Stomach (tissue), 9 donors: ENCODE results near the gene KRT85. TPM values are rescaled to one million over a fixed set of nuclear protein-coding genes. Genes with fewer than 3 reads are reported as not detected.

Source experiments
- DNase-seq, 2 donors: peaks; one replicate each; pipeline versions ENCODE4 v3.0.0 to v3.0.0-alpha.2; 2013 to 2019
- H3K27ac ChIP-seq, 5 donors: fragments of 200-600 bp in 4 of 5; sonication (generic) in 4 of 5; one replicate each; pipeline ENCODE4 v1.5.1; 2013 to 2019; ENCODE audit warnings: mild to moderate bottlenecking in 1 of 5, moderate library complexity in 1 of 5
- H3K27me3 ChIP-seq, 3 donors: fragments of 200-600 bp; sonication (generic); one replicate each; pipeline ENCODE4 v1.5.1; 2017 to 2019; ENCODE audit warnings: mixed run types in 1 of 3
- H3K36me3 ChIP-seq, 4 donors: fragments of 200-600 bp; sonication (generic); 1 replicate in 3 of 4; 2 replicates in 1 of 4; pipeline ENCODE4 v1.5.1; 2016 to 2019
- H3K4me1 ChIP-seq, 4 donors: fragments of 200-600 bp; sonication (generic); one replicate each; pipeline ENCODE4 v1.5.1; 2016 to 2019
- H3K4me3 ChIP-seq, 4 donors: fragments of 200-600 bp; sonication (generic) in 3 of 4; one replicate each; pipeline ENCODE4 v1.5.1; 2016 to 2019; ENCODE audit warnings: mild to moderate bottlenecking in 1 of 4
- H3K9me3 ChIP-seq, 4 donors: fragments of 200-600 bp; sonication (generic); one replicate each; pipeline ENCODE4 v1.5.1; 2016 to 2019
- EP300 ChIP-seq: sonication (generic); formaldehyde crosslinking; IDR thresholded peaks from one replicate; pipeline ENCODE4 v1.6.1; 2017; ENCODE audit warnings: antibody characterized with exemption
- POLR2A ChIP-seq, 4 donors: fragments of 450-650 bp; IDR thresholded peaks; one replicate each; pipeline ENCODE4 v1.6.1; 2016; ENCODE audit warnings: antibody characterized with exemption in 4 of 4, control low read depth in 2 of 4, mild to moderate bottlenecking in 1 of 4, moderate library complexity in 1 of 4
- POLR2AphosphoS5 ChIP-seq, 3 donors: sonication (generic); formaldehyde crosslinking; IDR thresholded peaks; one replicate each; pipeline ENCODE4 v1.6.1; 2016; ENCODE audit warnings: antibody characterized with exemption in 3 of 3
- WGBS, 5 donors: extraction: QIAGEN DNeasy Blood & Tissue Kit in 3 of 5; methylation state at CpG; one replicate each; pipeline versions ENCODE4 v1.1.5 to v1.1.7; 2013 to 2018; 5-methylcytosine and 5-hydroxymethylcytosine counted together
- intact Hi-C: fragments of 100-400 bp; cut with DNase I; formaldehyde crosslinking; loops from one replicate; pipeline ENCODE4 v1.15.1; 2023; ENCODE audit warnings: low total_unique reads
- polyA plus RNA-seq, 3 donors: library from polyadenylated mRNA; stranded (reverse); fragments of 200-250 nt; gene quantifications; one replicate each; pipeline ENCODE4 v1.2.3, GENCODE V29; 2013
- total RNA-seq, 5 donors: library from RNA; depleted of rRNA; stranded (reverse); fragments of >200 nt; gene quantifications; one replicate each; pipeline versions ENCODE4 v1.1.0 to v1.2.3, GENCODE V29; 2014 to 2016
- TF ChIP-seq, protein P1 (sequence below), 7 experiments: fragments of 450-650 bp in 4 of 7; fragments of 200-600 bp in 3 of 7; sonication (generic) in 3 of 7; IDR thresholded peaks; one replicate each; pipeline ENCODE4 v1.5.1; 2016 to 2019; ENCODE audit warnings: antibody characterized with exemption in 7 of 7, control low read depth in 2 of 7, mild to moderate bottlenecking in 1 of 7
- donor health status: healthy with polysubstance abuse.
- donor health status: Bipolar disorder and iron deficiency.
- donor health status: healthy.

KRT85 gene
- total and polyA plus RNA-seq, 8 donors = not detected

GRCh38 chr12:52360106-52360662, 7.1 kb downstream of the KRT85 start:
- DNase-seq = no peak
- H3K9me3 ChIP-seq = no peaks in the 10 kb centered on the region
- intact Hi-C loops = no loop called here
- peaks cover 0 to 12% (median 4%) of the 10 kb centered on the region in 3 donors for H3K27me3 ChIP-seq
- WGBS, 5 donors = 83 to 93% (median 88%) methylated on average over 7 of the region's 7 CpGs
- H3K4me1 ChIP-seq = no peaks in the 10 kb centered on the region
- TF ChIP-seq POLR2A (IDR thresholded peaks at IDR 0.05) = no peak
- no peak for TF ChIP-seq POLR2AphosphoS5 (IDR thresholded peaks at IDR 0.05)
- TF ChIP-seq, protein P1, sequence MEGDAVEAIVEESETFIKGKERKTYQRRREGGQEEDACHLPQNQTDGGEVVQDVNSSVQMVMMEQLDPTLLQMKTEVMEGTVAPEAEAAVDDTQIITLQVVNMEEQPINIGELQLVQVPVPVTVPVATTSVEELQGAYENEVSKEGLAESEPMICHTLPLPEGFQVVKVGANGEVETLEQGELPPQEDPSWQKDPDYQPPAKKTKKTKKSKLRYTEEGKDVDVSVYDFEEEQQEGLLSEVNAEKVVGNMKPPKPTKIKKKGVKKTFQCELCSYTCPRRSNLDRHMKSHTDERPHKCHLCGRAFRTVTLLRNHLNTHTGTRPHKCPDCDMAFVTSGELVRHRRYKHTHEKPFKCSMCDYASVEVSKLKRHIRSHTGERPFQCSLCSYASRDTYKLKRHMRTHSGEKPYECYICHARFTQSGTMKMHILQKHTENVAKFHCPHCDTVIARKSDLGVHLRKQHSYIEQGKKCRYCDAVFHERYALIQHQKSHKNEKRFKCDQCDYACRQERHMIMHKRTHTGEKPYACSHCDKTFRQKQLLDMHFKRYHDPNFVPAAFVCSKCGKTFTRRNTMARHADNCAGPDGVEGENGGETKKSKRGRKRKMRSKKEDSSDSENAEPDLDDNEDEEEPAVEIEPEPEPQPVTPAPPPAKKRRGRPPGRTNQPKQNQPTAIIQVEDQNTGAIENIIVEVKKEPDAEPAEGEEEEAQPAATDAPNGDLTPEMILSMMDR (IDR thresholded peaks at IDR 0.05) = no peak
- no peak for TF ChIP-seq EP300
- no peak overlapping the region for H3K4me3 ChIP-seq
- H3K27ac ChIP-seq = no peak overlapping the region
- H3K36me3 ChIP-seq = no peaks in the 10 kb centered on the region

DNA sequence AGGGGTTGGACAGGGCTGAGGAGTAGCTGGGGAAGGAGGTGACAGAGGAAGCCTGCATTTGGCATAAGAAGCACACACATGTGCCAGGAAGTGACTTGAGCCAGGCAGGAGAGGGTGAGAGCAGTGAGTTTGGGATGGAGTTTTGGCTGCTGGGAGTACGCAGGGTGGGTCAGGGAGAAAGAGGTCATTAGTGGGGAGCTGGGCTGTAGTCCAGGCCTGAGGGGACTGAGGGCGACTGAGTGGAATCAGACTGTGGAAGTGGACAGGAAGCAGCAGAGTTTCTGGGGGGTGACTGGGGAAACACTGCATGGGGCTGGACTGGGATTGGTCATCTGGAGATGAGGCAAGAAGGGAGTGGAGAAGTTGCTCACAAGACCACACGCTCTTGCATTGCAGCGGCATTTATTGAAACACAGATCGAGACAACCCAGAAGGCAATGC, 7.6 kb downstream of the KRT85 start:
- WGBS, 5 donors = 73 to 87% (median 78%) methylated on average over 5 of the region's 5 CpGs
- peak in 1 of 2 donors; percentile 28 for DNase-seq
- Histone ChIP-seq H3K4me3 (no peak overlapping the region), H3K36me3 (no peaks in the 10 kb centered on the region), H3K4me1 (no peaks in the 10 kb centered on the region), H3K27ac (no peak overlapping the region), H3K9me3 (no peaks in the 10 kb centered on the region), H3K27me3 (peaks cover 0 to 12% (median 0%) of the 10 kb centered on the region in 3 donors)
- no peak for TF ChIP-seq POLR2A (IDR thresholded peaks at IDR 0.05)
- no peak for TF ChIP-seq EP300
- TF ChIP-seq POLR2AphosphoS5 (IDR thresholded peaks at IDR 0.05) = no peak
- TF ChIP-seq, protein P1 (IDR thresholded peaks at IDR 0.05) = no peak
- intact Hi-C loops = no loop called here

- DNase-seq = no peak
- intact Hi-C loops = no loop called here
- TF ChIP-seq, protein P1 (IDR thresholded peaks at IDR 0.05) = no peak
- TF ChIP-seq POLR2AphosphoS5 (IDR thresholded peaks at IDR 0.05) = no peak
- no peak for TF ChIP-seq EP300
- no peak for TF ChIP-seq POLR2A (IDR thresholded peaks at IDR 0.05)
- Histone ChIP-seq H3K27ac (no peak overlapping the region), H3K4me3 (no peak overlapping the region), H3K27me3 (peaks cover 0 to 12% (median 0%) of the 10 kb centered on the region in 3 donors), H3K4me1 (no peaks in the 10 kb centered on the region), H3K9me3 (no peaks in the 10 kb centered on the region), H3K36me3 (no peaks in the 10 kb centered on the region)
- WGBS, 5 donors = 65 to 85% (median 83%) methylated on average over 4 to 5 of the region's 5 CpGs
Measured at GRCh38 chr12:52358575-52359350, 8.5 kb downstream of the KRT85 start.

DNA sequence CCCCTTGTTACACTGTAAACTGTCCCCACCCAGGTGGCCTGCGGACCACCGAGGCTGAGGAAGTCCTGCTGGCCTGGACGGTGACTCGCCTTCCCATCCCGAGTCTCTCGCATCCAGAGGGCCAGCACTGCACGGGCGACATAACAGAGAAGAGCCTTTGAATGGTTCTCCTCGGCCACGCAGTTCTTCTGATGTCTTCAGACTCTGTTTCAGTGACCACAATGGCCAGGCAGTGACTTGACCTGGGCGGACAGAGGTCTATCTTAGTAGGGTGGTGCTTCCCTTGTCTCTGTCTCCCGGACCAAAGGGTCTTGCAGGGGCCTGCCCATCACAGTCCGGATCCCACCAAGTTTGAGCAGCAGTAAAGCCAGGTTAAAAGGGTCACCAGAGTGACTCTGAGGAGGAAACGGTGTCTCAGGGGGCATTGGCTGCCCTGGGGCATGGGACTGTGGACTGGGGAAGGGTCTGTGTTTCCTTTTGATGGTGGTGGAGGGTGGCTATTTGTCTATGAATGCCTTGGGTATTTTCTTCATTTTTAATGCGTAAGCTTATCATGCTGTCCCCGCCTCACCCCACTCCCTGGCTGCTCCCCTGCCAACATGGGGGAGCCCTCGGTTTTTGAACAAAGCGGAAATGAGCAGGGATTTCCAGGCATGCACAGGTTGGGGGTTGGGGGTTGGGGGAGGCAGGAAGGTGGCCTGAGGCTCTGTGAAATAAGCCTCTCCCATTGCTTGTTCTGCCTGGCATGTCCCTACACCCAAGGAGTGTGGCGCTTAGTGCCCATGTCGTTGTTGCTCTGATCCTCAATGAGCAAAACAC, 10.3 kb downstream of the KRT85 start:
- intact Hi-C loops = no loop called here
- DNase-seq = no peak
- TF ChIP-seq POLR2AphosphoS5 (IDR thresholded peaks at IDR 0.05) (no peak), POLR2A (IDR thresholded peaks at IDR 0.05) (no peak), EP300 (no peak)
- TF ChIP-seq, protein P1 (IDR thresholded peaks at IDR 0.05) = no peak
- peaks cover 2 to 10% (median 5%) of the 10 kb centered on the region in 4 donors for H3K4me1 ChIP-seq
- H3K27ac ChIP-seq = no peak overlapping the region
- peaks cover 0 to 12% (median 0%) of the 10 kb centered on the region in 3 donors for H3K27me3 ChIP-seq
- no peaks in the 10 kb centered on the region for H3K36me3 ChIP-seq
- no peaks in the 10 kb centered on the region for H3K9me3 ChIP-seq
- H3K4me3 ChIP-seq = no peak overlapping the region
- WGBS, 5 donors = 90 to 94% (median 91%) methylated on average over 20 of the region's 20 CpGs
